ENCODE results near the gene GRIA3. TPM values are rescaled to one million over a fixed set of nuclear protein-coding genes. Genes with fewer than 3 reads are reported as not detected.

Gene GRIA3
- total RNA-seq, 1 experiment from 2014 or later = 3.8 TPM

DNA sequence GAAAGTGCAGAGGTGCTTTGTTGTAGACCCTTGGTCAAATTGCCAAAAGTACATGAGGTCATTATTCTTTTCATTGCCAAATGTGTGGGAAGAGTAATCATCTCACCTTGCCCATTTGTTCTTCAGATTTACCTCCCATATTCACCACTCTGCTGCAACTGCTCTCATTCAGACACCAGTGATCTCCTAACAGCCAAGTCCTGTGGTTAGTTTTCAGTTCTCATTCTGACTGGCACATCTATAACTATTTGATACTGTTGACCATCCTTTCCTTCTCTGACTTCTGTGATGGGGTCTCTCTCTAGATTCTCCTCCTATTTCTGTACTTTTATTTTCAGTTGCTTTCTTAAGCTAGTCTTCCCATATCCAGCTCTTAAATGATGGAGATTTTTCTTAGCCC lies 39.8 kb downstream of the GRIA3 start:
- no peak for DNase-seq (ENCODE audit: low spot score)
- Mint-ChIP-seq H3K27me3 (ENCODE audit: low read depth) (peaks cover 84% of the 10 kb centered on the region), H3K4me1 (peaks cover 12% of the 10 kb centered on the region), H3K27ac (no peak overlapping the region), H3K4me3 (no peak overlapping the region), H3K36me3 (no peaks in the 10 kb centered on the region; the same call in 1 of the 2 replicates), H3K9me3 (no peaks in the 10 kb centered on the region)
- no peak for ATAC-seq
- no peak for TF ChIP-seq HMGA2 (CRISPR knock-in tag; IDR thresholded peaks at IDR 0.05)
- no peak for TF ChIP-seq FOXJ3 (CRISPR knock-in tag; IDR thresholded peaks at IDR 0.05; ENCODE audit: borderline replicate concordance)
- no peak for TF ChIP-seq NFE2L1 (CRISPR knock-in tag; IDR thresholded peaks at IDR 0.05)
- TF ChIP-seq NFATC4 (CRISPR knock-in tag; IDR thresholded peaks at IDR 0.05) = no peak
- TF ChIP-seq ZNF232 (CRISPR knock-in tag; IDR thresholded peaks at IDR 0.05) = no peak
- no peak for TF ChIP-seq GTF2I (CRISPR knock-in tag; conservative IDR thresholded peaks at IDR 0.05)
- TF ChIP-seq, protein P1, sequence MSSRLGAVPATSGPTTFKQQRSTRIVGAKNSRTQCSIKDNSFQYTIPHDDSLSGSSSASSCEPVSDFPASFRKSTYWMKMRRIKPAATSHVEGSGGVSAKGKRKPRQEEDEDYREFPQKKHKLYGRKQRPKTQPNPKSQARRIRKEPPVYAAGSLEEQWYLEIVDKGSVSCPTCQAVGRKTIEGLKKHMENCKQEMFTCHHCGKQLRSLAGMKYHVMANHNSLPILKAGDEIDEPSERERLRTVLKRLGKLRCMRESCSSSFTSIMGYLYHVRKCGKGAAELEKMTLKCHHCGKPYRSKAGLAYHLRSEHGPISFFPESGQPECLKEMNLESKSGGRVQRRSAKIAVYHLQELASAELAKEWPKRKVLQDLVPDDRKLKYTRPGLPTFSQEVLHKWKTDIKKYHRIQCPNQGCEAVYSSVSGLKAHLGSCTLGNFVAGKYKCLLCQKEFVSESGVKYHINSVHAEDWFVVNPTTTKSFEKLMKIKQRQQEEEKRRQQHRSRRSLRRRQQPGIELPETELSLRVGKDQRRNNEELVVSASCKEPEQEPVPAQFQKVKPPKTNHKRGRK (CRISPR knock-in tag; IDR thresholded peaks at IDR 0.05; ENCODE audit: borderline replicate concordance) = no peak
- no peak for TF ChIP-seq KAT7 (CRISPR knock-in tag; IDR thresholded peaks at IDR 0.05; ENCODE audit: borderline replicate concordance)
- POLR2A ChIA-PET = no interaction called here
- CTCF ChIA-PET = no interaction called here

DNA sequence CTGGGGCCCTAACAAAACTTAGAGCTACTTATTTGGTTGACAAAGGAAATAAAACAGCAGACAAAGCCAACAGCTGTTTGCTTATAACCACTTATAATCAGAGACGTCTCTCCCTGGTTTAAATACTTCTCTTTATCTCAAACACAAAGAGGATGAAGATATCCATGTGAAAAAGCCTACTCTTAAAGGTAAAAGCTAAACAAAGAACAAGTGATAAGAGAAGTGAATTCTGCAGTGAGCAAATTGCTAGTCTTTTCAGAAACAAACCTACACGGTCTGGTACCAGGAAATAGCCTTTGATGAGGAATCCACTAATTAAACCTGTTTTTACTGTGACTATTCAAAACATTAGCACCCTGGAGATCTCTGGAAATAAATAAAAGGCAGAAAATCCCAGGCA lies 46.7 kb downstream of the GRIA3 start:
- H3K27ac Mint-ChIP-seq = no peak overlapping the region

DNA sequence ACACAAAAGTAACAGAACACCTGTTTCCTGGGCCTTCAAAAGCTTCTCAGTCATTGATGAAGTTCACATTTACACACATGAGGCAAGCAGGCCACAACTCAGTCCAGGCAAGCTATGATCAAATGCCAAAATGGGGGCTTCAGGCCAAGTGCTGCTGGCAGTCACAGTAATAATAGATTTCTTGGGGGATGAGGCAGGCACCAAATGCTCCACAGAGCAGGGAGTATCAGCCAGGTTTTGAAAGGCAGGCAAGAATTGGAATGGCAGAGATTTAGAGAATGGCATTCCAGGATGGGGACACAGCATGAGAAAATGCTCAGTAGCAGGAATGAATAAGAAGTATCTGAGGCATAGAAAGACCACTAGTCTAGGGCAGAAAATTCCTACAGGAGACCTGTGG lies 52.8 kb downstream of the GRIA3 start:
- Mint-ChIP-seq H3K27ac (no peak overlapping the region), H3K4me3 (no peak overlapping the region), H3K9me3 (no peaks in the 10 kb centered on the region), H3K4me1 (peaks cover 31% of the 10 kb centered on the region), H3K36me3 (no peaks in the 10 kb centered on the region), H3K27me3 (ENCODE audit: low read depth) (peaks cover 74% of the 10 kb centered on the region)
- CTCF ChIA-PET = no interaction called here
- ATAC-seq (peak; percentile 73), DNase-seq (ENCODE audit: low spot score) (no peak)
- POLR2A ChIA-PET = no interaction called here
- no peak for TF ChIP-seq TP53 (CRISPR knock-in tag; IDR thresholded peaks at IDR 0.05)
- TF ChIP-seq, protein P2, sequence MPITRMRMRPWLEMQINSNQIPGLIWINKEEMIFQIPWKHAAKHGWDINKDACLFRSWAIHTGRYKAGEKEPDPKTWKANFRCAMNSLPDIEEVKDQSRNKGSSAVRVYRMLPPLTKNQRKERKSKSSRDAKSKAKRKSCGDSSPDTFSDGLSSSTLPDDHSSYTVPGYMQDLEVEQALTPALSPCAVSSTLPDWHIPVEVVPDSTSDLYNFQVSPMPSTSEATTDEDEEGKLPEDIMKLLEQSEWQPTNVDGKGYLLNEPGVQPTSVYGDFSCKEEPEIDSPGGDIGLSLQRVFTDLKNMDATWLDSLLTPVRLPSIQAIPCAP (CRISPR knock-in tag; IDR thresholded peaks at IDR 0.05) = no peak
- TF ChIP-seq, protein P3, sequence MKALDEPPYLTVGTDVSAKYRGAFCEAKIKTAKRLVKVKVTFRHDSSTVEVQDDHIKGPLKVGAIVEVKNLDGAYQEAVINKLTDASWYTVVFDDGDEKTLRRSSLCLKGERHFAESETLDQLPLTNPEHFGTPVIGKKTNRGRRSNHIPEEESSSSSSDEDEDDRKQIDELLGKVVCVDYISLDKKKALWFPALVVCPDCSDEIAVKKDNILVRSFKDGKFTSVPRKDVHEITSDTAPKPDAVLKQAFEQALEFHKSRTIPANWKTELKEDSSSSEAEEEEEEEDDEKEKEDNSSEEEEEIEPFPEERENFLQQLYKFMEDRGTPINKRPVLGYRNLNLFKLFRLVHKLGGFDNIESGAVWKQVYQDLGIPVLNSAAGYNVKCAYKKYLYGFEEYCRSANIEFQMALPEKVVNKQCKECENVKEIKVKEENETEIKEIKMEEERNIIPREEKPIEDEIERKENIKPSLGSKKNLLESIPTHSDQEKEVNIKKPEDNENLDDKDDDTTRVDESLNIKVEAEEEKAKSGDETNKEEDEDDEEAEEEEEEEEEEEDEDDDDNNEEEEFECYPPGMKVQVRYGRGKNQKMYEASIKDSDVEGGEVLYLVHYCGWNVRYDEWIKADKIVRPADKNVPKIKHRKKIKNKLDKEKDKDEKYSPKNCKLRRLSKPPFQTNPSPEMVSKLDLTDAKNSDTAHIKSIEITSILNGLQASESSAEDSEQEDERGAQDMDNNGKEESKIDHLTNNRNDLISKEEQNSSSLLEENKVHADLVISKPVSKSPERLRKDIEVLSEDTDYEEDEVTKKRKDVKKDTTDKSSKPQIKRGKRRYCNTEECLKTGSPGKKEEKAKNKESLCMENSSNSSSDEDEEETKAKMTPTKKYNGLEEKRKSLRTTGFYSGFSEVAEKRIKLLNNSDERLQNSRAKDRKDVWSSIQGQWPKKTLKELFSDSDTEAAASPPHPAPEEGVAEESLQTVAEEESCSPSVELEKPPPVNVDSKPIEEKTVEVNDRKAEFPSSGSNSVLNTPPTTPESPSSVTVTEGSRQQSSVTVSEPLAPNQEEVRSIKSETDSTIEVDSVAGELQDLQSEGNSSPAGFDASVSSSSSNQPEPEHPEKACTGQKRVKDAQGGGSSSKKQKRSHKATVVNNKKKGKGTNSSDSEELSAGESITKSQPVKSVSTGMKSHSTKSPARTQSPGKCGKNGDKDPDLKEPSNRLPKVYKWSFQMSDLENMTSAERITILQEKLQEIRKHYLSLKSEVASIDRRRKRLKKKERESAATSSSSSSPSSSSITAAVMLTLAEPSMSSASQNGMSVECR (CRISPR knock-in tag; IDR thresholded peaks at IDR 0.05; ENCODE audit: borderline replicate concordance) = no peak
- no peak for TF ChIP-seq ZBTB21 (CRISPR knock-in tag; IDR thresholded peaks at IDR 0.05; ENCODE audit: borderline replicate concordance)
- TF ChIP-seq NFYB (CRISPR knock-in tag; conservative IDR thresholded peaks at IDR 0.05; ENCODE audit: low read depth) = no peak
- TF ChIP-seq, protein P4, sequence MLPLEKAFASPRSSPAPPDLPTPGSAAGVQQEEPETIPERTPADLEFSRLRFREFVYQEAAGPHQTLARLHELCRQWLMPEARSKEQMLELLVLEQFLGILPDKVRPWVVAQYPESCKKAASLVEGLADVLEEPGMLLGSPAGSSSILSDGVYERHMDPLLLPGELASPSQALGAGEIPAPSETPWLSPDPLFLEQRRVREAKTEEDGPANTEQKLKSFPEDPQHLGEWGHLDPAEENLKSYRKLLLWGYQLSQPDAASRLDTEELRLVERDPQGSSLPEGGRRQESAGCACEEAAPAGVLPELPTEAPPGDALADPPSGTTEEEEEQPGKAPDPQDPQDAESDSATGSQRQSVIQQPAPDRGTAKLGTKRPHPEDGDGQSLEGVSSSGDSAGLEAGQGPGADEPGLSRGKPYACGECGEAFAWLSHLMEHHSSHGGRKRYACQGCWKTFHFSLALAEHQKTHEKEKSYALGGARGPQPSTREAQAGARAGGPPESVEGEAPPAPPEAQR (CRISPR knock-in tag; IDR thresholded peaks at IDR 0.05) = no peak
- TF ChIP-seq, protein P5, sequence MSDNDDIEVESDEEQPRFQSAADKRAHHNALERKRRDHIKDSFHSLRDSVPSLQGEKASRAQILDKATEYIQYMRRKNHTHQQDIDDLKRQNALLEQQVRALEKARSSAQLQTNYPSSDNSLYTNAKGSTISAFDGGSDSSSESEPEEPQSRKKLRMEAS (CRISPR knock-in tag; IDR thresholded peaks at IDR 0.05) = no peak
- no peak for TF ChIP-seq SMAD4 (CRISPR knock-in tag; IDR thresholded peaks at IDR 0.05)
- TF ChIP-seq NR2C2 (CRISPR knock-in tag; IDR thresholded peaks at IDR 0.05) = no peak

More for the DNA sequence above, 46.7 kb downstream of the GRIA3 start:
- Mint-ChIP-seq H3K4me3 (no peak overlapping the region), H3K4me1 (peaks cover 37% of the 10 kb centered on the region), H3K9me3 (no peaks in the 10 kb centered on the region), H3K27me3 (ENCODE audit: low read depth) (peaks cover 98% of the 10 kb centered on the region), H3K36me3 (no peaks in the 10 kb centered on the region; the same call in 1 of the 2 replicates)
- TF ChIP-seq, protein P5 (CRISPR knock-in tag; IDR thresholded peaks at IDR 0.05) = no peak
- TF ChIP-seq, protein P6, sequence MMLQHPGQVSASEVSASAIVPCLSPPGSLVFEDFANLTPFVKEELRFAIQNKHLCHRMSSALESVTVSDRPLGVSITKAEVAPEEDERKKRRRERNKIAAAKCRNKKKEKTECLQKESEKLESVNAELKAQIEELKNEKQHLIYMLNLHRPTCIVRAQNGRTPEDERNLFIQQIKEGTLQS (CRISPR knock-in tag; conservative IDR thresholded peaks at IDR 0.05) = no peak
- TF ChIP-seq TP53 (CRISPR knock-in tag; IDR thresholded peaks at IDR 0.05) (no peak), FOXJ3 (CRISPR knock-in tag; IDR thresholded peaks at IDR 0.05; ENCODE audit: borderline replicate concordance) (no peak), MXD4 (CRISPR knock-in tag; IDR thresholded peaks at IDR 0.05; ENCODE audit: borderline replicate concordance) (no peak), ZNF396 (CRISPR knock-in tag; IDR thresholded peaks at IDR 0.05; ENCODE audit: borderline replicate concordance) (no peak), SMAD3 (CRISPR knock-in tag; IDR thresholded peaks at IDR 0.05; ENCODE audit: borderline replicate concordance) (no peak), MYBL2 (CRISPR knock-in tag; IDR thresholded peaks at IDR 0.05) (no peak), SMAD4 (CRISPR knock-in tag; IDR thresholded peaks at IDR 0.05) (no peak), CREM (CRISPR knock-in tag; IDR thresholded peaks at IDR 0.05) (no peak), JUN (CRISPR knock-in tag; IDR thresholded peaks at IDR 0.05) (no peak), FOXP1 (CRISPR knock-in tag; IDR thresholded peaks at IDR 0.05; ENCODE audit: borderline replicate concordance) (no peak)
- TF ChIP-seq, protein P1 (CRISPR knock-in tag; IDR thresholded peaks at IDR 0.05; ENCODE audit: borderline replicate concordance) = no peak
- ChIA-PET POLR2A (no interaction called here), CTCF (no interaction called here)
- DNase-seq (ENCODE audit: low spot score) (no peak), ATAC-seq (peak; percentile 75)
